Measurements from ENCODE around the gene RTCA. TPM values are rescaled to one million over a fixed set of nuclear protein-coding genes. Genes with fewer than 3 reads are reported as not detected.
A peak's percentile ranks its signal among the peaks of the same experiment; 100 is the strongest.

The RTCA gene
- total and polyA plus RNA-seq, 2 experiments from 2014 or later, result 37.2 to 38.9 TPM

DNA sequence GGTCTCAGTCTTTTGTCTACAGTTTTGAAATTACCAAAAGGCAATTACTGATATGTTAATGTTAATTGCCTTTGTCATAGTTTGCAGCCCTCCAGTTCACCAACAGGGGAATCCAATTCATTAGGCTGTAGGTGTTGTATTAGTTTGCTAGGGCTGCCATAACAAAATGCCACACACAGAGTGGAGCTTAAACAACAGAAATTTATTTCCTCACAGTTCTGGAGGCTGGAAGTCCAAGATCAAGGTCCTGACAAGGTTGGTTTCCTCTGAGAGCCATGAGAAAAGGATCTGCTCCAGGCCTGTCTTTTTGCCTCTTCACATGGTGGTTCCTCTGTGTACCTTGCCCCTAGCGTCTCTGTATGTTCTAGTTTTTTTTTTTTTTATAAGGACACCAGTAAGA is 1.3 kb downstream of the RTCA start:
- H3K4me1 ChIP-seq (ENCODE audit: insufficient read depth), result peaks cover 11% of the 10 kb centered on the region
- H3K79me2 ChIP-seq, result peaks cover 49% of the 10 kb centered on the region
- H3K27ac ChIP-seq, result peak overlapping the region; percentile 95
- DNase-seq (ENCODE audit: low spot score), result no peak
- peak overlapping the region; percentile 73 for H3K4me3 ChIP-seq
- H3K9me3 ChIP-seq (ENCODE audit: low read depth), result no peaks in the 10 kb centered on the region
- no peak overlapping the region for H2AFZ ChIP-seq
- H3K4me2 ChIP-seq, result peak overlapping the region; percentile 81
- no peaks in the 10 kb centered on the region for H3K27me3 ChIP-seq
- H3K36me3 ChIP-seq (replicated peaks; ENCODE audit: insufficient read depth, low read depth), result no peaks in the 10 kb centered on the region
- WGBS (ENCODE audit: low lambda C conversion rate, missing lambda C conversion rate), result 80% methylated on average over 1 of the region's 1 CpG
- H3K9me2 ChIP-seq (replicated peaks; ENCODE audit: insufficient read depth), result no peaks in the 10 kb centered on the region
- TF ChIP-seq EZH2 (IDR thresholded peaks at IDR 0.05; ENCODE audit: borderline replicate concordance), result no peak
- H4K20me1 ChIP-seq (ENCODE audit: insufficient read depth, poor library complexity, severe bottlenecking), result no peaks in the 10 kb centered on the region

DNA sequence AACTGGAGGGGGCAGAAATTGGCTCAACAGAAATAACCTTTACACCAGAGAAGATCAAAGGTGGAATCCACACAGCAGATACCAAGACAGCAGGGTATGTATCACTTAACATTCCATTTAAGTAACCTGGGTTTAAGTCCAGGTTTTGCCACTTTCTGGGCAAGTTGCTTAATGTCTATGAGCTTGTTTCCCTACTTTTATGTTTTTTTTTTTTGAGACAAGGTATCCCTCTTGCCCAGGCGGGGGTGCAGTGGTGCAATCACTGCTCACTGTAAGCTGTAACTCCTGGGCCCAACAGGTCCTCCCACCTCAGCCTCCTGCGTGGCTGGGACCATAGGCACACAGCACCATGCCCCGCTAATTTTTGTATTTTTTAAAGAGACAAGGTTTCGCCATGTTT is 2.2 kb downstream of the RTCA start:
- no peaks in the 10 kb centered on the region for H4K20me1 ChIP-seq (ENCODE audit: insufficient read depth, poor library complexity, severe bottlenecking)
- H3K4me2 ChIP-seq, result peak overlapping the region; percentile 81
- no peak overlapping the region for H2AFZ ChIP-seq
- 95% methylated on average over 4 of the region's 4 CpGs for WGBS (ENCODE audit: low lambda C conversion rate, missing lambda C conversion rate)
- peaks cover 11% of the 10 kb centered on the region for H3K4me1 ChIP-seq (ENCODE audit: insufficient read depth)
- DNase-seq (ENCODE audit: low spot score), result no peak
- H3K27me3 ChIP-seq, result no peaks in the 10 kb centered on the region
- H3K4me3 ChIP-seq, result no peak overlapping the region
- peaks cover 51% of the 10 kb centered on the region for H3K79me2 ChIP-seq
- H3K9me3 ChIP-seq (ENCODE audit: low read depth), result no peaks in the 10 kb centered on the region
- H3K36me3 ChIP-seq (replicated peaks; ENCODE audit: insufficient read depth, low read depth), result no peaks in the 10 kb centered on the region
- H3K9me2 ChIP-seq (replicated peaks; ENCODE audit: insufficient read depth), result no peaks in the 10 kb centered on the region
- no peak for TF ChIP-seq EZH2phosphoT487 (IDR thresholded peaks at IDR 0.05; ENCODE audit: low read depth, severe bottlenecking, unreplicated experiment)
- TF ChIP-seq, protein P1, sequence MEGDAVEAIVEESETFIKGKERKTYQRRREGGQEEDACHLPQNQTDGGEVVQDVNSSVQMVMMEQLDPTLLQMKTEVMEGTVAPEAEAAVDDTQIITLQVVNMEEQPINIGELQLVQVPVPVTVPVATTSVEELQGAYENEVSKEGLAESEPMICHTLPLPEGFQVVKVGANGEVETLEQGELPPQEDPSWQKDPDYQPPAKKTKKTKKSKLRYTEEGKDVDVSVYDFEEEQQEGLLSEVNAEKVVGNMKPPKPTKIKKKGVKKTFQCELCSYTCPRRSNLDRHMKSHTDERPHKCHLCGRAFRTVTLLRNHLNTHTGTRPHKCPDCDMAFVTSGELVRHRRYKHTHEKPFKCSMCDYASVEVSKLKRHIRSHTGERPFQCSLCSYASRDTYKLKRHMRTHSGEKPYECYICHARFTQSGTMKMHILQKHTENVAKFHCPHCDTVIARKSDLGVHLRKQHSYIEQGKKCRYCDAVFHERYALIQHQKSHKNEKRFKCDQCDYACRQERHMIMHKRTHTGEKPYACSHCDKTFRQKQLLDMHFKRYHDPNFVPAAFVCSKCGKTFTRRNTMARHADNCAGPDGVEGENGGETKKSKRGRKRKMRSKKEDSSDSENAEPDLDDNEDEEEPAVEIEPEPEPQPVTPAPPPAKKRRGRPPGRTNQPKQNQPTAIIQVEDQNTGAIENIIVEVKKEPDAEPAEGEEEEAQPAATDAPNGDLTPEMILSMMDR (IDR thresholded peaks at IDR 0.05; ENCODE audit: poor library complexity), result no peak
- TF ChIP-seq EZH2 (IDR thresholded peaks at IDR 0.05; ENCODE audit: borderline replicate concordance), result no peak
- no peak overlapping the region for H3K27ac ChIP-seq

GRCh38 chr1:100277866-100278265 is 11.8 kb downstream of the RTCA start:
- TF ChIP-seq, protein P1 (IDR thresholded peaks at IDR 0.05; ENCODE audit: poor library complexity), result no peak
- no peaks in the 10 kb centered on the region for H3K9me2 ChIP-seq (replicated peaks; ENCODE audit: insufficient read depth)
- no peak overlapping the region for H2AFZ ChIP-seq
- no peaks in the 10 kb centered on the region for H3K27me3 ChIP-seq
- no peak overlapping the region for H3K4me2 ChIP-seq
- no peak overlapping the region for H3K27ac ChIP-seq
- H3K36me3 ChIP-seq (replicated peaks; ENCODE audit: insufficient read depth, low read depth), result no peaks in the 10 kb centered on the region
- peaks cover 2% of the 10 kb centered on the region for H4K20me1 ChIP-seq (ENCODE audit: insufficient read depth, poor library complexity, severe bottlenecking)
- no peak for DNase-seq (ENCODE audit: low spot score)
- no peaks in the 10 kb centered on the region for H3K4me1 ChIP-seq (ENCODE audit: insufficient read depth)
- H3K9me3 ChIP-seq (ENCODE audit: low read depth), result no peaks in the 10 kb centered on the region
- H3K4me3 ChIP-seq, result no peak overlapping the region
- peaks cover 4% of the 10 kb centered on the region for H3K79me2 ChIP-seq
- WGBS (ENCODE audit: low lambda C conversion rate, missing lambda C conversion rate), result 93% methylated on average over 1 of the region's 1 CpG

DNA sequence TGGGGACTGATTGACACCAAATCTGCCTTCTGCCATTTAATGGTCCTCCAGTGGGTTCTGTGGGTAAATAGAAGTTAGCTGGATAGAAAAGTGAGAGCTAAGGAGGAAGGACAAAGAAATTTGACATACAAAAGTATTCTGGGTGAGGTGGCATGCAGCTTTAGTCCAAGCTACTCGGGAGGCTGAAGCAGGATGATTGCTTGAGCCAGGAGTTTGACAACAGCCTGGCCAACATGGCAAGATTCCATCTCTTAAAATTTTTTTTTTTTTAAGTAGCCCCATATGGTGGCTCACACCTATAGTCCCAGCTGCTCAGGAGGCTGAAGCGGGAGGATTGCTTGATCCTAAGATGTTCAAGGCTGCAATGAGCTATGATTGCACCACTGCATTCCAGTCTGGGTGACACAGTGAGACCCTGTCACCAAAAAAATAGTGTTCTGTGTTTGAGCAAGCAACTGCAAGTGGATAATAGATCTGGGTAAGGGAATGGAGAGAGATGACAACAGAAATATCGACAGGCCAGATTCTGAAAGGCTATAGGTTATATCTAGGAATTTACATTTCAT is 13.4 kb downstream of the RTCA start:
- H3K79me2 ChIP-seq, result peaks cover 4% of the 10 kb centered on the region
- H3K4me3 ChIP-seq, result no peak overlapping the region
- 96% methylated on average over 3 of the region's 3 CpGs for WGBS (ENCODE audit: low lambda C conversion rate, missing lambda C conversion rate)

More for the DNA sequence above, 13.4 kb downstream of the RTCA start:
- Histone ChIP-seq H3K4me1 (ENCODE audit: insufficient read depth) (no peaks in the 10 kb centered on the region), H3K27ac (no peak overlapping the region), H3K27me3 (no peaks in the 10 kb centered on the region), H2AFZ (no peak overlapping the region), H3K4me2 (no peak overlapping the region), H4K20me1 (ENCODE audit: insufficient read depth, poor library complexity, severe bottlenecking) (peaks cover 2% of the 10 kb centered on the region), H3K9me2 (replicated peaks; ENCODE audit: insufficient read depth) (no peaks in the 10 kb centered on the region), H3K9me3 (ENCODE audit: low read depth) (no peaks in the 10 kb centered on the region), H3K36me3 (replicated peaks; ENCODE audit: insufficient read depth, low read depth) (no peaks in the 10 kb centered on the region)
- no peak for DNase-seq (ENCODE audit: low spot score)
- no peak for TF ChIP-seq EZH2 (IDR thresholded peaks at IDR 0.05; ENCODE audit: borderline replicate concordance)
- no peak for TF ChIP-seq EZH2phosphoT487 (IDR thresholded peaks at IDR 0.05; ENCODE audit: low read depth, severe bottlenecking, unreplicated experiment)
- TF ChIP-seq, protein P1 (IDR thresholded peaks at IDR 0.05; ENCODE audit: poor library complexity), result no peak
